ENCODE measurements around the gene VENTX. TPM values are rescaled to one million over a fixed set of nuclear protein-coding genes. Genes with fewer than 3 reads are reported as not detected.

Gene VENTX
- total RNA-seq, 1 donor from 2014 or later = not detected

DNA sequence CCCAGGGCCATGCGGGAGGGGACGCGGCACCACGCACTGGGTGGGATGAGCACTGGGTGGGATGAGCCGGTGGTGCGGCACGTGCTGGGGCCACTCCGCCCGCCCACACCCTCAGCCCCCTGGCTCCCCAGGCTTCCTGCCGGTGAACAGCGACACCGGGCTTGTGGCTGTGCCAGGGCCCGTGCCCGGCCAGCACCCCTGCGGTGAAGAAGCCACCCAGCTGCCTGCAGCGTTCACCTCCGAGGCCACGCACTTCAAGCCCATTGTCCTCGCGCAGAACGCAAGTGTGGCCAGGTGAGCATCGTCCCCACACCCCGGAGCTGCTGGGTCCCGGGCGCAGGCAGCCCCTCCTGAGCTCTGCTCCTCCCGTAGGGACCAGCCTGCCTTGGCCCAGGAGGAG is 39.4 kb upstream of the VENTX start:
- no peak for DNase-seq (ENCODE audit: low read depth)
- H3K4me3 ChIP-seq (ENCODE audit: low read depth, low read length) = no peak overlapping the region
- TF ChIP-seq, protein P1, sequence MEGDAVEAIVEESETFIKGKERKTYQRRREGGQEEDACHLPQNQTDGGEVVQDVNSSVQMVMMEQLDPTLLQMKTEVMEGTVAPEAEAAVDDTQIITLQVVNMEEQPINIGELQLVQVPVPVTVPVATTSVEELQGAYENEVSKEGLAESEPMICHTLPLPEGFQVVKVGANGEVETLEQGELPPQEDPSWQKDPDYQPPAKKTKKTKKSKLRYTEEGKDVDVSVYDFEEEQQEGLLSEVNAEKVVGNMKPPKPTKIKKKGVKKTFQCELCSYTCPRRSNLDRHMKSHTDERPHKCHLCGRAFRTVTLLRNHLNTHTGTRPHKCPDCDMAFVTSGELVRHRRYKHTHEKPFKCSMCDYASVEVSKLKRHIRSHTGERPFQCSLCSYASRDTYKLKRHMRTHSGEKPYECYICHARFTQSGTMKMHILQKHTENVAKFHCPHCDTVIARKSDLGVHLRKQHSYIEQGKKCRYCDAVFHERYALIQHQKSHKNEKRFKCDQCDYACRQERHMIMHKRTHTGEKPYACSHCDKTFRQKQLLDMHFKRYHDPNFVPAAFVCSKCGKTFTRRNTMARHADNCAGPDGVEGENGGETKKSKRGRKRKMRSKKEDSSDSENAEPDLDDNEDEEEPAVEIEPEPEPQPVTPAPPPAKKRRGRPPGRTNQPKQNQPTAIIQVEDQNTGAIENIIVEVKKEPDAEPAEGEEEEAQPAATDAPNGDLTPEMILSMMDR (conservative IDR thresholded peaks at IDR 0.05; ENCODE audit: low read depth, low read length) = no peak

DNA sequence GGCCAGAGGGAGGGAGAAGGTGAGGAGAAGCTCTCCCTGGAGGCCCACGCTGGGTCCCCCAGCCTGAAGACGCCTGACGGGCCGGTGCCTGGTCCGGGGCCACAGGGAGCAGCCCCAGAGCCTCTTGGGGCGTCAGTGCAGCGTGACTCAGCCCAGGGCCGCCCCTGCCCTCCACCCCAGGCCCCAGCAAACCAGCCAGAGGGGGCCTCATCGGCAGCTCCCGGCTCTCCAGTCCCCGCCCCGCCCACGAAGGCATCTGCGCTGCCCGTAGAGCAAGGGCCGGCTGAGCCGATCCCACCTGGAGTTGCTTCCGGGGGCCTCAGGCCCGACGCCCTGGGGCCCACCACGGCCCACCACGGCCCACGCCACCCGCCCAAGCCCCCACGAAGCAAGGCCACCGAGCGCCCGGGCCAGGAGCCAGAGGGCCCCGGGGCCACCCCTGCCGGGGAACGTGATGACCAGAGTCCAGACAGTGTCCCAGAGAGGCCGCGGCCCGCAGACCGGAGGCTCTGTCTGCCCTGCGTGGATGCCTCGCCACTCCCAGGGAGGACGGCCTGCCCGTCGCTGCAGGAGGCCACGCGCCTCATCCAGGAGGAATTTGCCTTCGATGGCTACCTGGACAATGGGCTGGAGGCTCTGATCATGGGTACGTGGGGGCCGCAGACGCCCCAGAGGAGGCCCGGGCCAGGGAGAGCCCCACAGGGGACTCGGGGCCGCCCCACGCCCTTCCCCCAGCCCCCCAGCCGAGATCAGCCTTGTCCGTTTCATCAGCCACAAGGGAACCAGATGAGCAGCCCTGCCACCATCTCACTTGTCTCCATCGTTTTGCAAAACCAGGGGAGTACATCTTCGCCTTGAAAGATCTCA is 38.8 kb upstream of the VENTX start:
- TF ChIP-seq, protein P1 (conservative IDR thresholded peaks at IDR 0.05; ENCODE audit: low read depth, low read length) = no peak
- no peak for DNase-seq (ENCODE audit: low read depth)
- H3K4me3 ChIP-seq (ENCODE audit: low read depth, low read length) = no peak overlapping the region

DNA sequence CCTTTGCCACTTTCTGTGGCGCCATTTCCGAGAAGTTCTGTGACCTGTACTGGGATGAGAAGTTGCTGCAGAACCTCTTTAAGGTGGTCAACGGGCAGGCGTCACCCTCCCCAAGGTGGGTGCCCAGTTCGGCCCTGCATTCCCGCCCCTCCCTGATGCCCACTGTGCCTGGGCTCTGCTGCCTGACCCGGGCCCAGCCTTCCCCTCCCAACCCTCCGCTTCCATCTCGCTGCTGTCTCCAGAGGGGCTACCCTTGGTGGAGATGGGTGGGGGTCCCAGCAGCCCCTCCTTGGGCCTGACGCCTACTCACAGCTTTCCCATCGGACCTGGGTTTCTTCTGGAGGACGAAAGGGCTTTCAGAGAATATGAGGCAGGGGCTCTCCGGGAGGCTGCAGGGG is 38.2 kb upstream of the VENTX start:
- DNase-seq (ENCODE audit: low read depth) = no peak
- H3K4me3 ChIP-seq (ENCODE audit: low read depth, low read length) = no peak overlapping the region
- TF ChIP-seq, protein P1 (conservative IDR thresholded peaks at IDR 0.05; ENCODE audit: low read depth, low read length) = no peak

DNA sequence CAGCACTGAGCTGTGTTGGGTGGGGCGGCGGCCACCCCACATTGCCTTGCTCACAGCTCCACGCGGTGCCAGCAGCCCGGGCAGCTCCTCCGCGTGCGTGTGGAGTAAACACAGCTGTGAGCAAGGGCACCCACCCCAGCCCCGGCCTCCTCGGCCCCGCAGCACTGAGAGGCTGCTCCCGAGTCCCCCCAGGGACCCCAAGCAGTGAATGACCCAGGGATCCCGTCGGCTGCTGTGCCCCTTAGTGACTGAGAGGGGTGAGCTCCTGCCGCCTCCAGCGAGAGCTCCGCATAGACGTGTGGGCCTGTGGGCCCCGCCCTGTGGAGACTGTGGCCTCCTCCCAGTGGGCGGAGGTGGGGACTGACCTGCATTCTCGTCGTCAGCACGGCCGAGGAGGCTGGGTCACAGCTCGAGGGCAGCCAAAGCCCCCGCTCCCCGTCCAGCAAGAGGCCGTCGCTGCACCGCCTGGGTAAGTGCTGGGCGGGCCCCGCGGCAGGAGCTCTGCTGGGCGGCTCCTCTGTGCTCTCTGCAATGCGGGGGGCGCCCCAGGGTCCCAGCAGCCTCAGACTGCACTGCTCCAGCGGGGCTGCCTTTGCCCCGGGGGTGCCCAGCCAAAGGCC is 37.6 kb upstream of the VENTX start:
- no peak for DNase-seq (ENCODE audit: low read depth)
- TF ChIP-seq, protein P1 (conservative IDR thresholded peaks at IDR 0.05; ENCODE audit: low read depth, low read length) = no peak
- H3K4me3 ChIP-seq (ENCODE audit: low read depth, low read length) = no peak overlapping the region

DNA sequence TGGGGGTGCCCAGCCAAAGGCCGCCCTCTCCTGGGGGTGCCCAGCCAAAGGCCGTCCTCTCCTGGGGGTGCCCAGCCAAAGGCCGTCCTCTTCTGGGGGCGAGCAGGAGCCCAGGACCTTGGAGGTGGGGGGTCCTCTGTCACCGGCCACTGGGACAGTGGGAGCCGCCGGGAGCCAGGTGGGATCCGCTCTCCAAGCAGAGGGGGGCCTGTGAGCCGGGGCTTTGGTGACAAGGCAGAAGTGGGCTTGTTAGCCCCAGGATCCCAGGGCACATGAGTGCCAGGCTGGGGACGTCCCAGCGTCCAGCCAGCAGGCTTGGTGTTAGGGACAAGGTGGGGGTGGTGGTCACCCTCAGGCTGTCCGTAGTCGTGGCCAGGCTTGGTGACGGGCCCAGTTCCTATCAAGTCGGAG is 37.0 kb upstream of the VENTX start:
- no peak for DNase-seq (ENCODE audit: low read depth)
- TF ChIP-seq, protein P1 (conservative IDR thresholded peaks at IDR 0.05; ENCODE audit: low read depth, low read length) = no peak
- no peak overlapping the region for H3K4me3 ChIP-seq (ENCODE audit: low read depth, low read length)

DNA sequence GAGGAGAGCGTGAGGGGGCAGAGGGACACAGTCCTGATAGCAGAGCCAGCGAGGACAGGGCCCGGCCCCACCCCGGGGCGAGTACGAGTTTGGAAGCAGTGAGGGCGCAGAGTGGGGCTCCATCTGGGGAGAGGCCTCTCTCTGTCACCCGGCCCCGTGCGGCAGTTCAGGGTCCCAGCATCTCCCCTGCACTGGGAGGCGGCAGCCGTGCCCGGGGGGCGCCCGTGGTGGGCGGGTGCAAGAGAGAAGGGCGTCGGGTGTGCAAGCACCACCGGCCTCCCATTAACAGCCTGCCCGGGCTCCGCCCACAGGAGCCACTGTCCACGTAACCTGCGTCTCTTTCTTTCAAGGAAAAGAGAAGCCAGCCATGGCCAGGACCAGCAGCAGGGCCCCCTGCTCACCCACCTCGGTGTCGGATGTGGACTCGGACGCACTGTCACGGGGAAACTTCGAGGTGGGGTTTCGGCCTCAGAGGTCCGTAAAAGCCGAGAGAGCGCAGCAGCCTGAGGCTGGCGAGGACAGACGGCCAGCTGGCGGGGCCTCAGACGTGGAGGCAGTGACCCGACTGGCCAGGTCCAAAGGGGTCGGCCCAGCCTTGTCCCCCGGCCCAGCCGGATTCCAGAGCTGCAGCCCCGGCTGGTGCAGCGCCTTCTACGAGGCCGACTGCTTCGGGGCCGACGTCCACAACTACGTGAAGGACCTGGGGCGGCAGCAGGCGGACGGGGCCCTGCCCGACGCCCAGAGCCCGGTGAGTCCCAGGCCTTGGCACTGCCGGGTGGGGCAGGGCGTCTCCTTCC is 36.3 kb upstream of the VENTX start:
- H3K4me3 ChIP-seq (ENCODE audit: low read depth, low read length) = no peak overlapping the region
- DNase-seq (ENCODE audit: low read depth) = no peak
- TF ChIP-seq, protein P1 (conservative IDR thresholded peaks at IDR 0.05; ENCODE audit: low read depth, low read length) = no peak
